HG03060 (cell line): ENCODE data around the gene MED4.
"Not testable (repeated sequence)": the region's sequence is repeated elsewhere in the genome, so short reads cannot be mapped to it uniquely, and the experiment has no call there.

Experiments used
- ATAC-seq: cut with Tn5 transposase; IDR thresholded peaks from one replicate; pipeline ENCODE4 v1.9.1; 2021; ENCODE audit warnings: low read depth, moderate number of reproducible peaks; ENCODE audit not compliant: unreplicated experiment

MED4 gene

DNA sequence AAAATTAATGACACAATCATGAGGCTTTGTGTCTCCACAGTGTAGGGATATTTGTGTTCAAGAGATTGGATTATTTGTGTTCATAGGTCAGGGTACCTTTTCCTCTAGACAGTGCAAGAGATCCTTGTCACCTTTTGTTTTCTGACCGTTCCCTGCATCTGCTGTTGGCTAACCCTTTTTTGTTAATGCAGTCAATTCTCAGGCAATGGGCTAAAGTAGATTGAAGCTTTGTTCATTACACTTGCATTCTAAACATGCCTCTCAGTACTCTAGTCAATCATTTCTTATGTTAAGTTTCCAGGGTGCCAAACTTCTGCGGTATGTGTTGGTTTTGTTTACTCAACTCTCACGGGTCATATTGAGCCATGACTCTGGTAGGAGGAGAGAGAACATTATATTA is 1.8 kb upstream of the MED4 start:
- ATAC-seq, result no peak

DNA sequence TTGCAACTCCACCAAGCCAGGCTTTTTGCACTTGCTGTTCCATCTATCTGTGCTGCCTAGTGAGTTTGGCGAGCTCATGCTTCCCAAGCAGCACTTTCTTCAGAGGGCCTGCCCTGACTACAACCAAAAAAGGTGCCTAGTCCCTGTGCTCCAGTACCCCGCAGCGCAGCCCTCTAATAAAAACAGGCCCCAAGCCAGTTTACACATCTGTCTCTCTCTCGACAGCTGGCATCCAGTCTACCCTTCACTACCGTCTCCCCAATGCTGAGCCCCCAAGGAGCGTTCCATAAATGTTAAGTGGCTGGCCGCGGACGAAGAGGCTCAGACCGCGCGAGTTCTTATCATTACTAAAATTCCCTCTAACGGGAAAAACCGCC is 512 bp downstream of the MED4 start:
- ATAC-seq, result no peak

DNA sequence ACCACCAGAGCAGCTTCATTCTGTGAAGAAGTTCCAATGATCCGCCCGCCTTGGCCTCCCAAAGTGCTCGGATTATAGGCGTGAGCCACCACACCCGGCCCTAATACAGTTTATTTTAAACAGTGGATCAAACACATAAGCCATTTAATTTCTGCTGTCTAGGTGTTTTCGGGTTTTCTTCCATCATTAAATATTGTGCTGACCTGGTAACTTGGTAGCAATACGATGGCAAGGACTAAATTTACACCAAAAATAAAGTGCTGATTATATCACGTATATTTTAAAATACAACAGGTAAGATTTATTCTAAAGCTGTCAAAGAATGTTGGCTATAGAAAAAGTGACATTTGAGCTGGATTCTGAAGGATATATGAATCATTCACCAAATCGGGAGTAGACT is 1.3 kb downstream of the MED4 start:
- ATAC-seq, result no peak

DNA sequence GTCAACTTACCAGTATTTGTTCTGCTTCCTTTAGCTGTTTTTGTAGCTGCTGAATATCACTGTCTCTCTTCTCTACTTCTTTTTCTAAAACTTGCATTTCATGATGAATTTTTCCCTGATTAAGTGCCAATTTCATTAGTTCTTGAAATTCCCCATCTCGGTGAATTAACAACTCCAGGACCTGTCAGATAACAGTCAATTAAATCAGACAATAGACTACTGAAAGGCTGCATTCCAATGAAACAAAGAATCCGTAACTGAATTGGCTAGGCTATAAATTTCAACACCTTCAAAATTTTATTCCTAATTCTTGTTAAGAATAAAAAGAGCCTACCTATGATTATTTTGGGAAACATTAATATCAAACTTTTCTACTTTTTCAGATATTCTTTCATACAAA is 8.6 kb downstream of the MED4 start:
- no peak for ATAC-seq

DNA sequence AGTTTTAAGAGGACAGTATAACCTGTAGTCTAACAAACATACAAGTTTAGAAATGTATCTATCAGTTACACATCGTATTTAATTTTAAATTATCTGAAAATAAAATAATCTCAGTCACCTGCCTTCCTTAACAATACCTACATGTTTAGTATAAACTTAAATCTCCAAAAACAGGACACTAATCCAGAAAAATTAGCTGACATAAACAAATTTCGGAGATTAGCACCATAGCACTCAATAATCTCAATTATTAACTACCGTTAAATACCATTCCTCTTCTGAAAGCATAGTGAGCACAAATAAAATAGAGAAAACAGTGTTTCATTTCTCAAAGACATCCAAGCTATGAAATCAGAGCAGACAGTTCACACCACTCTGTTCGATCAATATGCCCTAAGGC is 13.2 kb downstream of the MED4 start:
- no peak for ATAC-seq

DNA sequence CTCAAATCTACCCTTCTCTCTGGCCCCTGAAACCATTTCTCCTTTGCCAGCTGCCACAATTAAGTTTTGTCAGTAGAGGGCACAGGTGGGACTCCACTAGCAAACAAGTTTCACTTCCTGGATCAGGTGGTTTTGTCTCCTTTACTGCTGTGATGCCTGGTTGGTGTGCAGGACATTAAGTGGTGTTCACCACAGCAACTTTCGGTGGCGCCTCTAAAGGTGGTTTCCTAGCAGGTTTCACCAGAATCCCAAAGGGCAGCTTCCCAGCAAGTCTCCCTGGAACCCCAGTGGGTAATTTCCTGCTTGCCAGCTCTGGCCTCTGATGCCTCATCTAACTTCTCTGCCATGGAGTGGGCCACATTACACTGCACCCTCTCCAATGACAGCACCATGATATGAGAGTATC is 16.6 kb downstream of the MED4 start:
- ATAC-seq, result peak; percentile 81

DNA sequence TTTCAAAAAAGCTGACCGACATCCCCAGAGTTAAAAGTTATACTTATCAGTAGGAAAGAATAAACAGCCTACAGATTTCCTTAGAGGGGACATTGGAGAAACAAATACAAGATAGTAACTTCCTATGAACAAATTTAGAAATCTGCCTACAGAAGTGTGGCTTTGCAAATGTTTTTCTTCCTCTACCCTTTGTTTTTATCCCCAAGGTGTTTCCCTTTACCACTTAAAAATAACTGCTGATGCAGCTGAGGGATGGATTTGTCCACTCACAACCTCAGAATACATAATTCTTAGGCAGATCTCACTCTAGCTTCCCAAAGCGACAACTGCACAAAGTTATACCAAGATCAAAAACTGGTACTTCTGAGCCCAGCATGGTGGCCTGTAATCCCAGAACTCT is 20.9 kb downstream of the MED4 start:
- ATAC-seq, result no peak

DNA sequence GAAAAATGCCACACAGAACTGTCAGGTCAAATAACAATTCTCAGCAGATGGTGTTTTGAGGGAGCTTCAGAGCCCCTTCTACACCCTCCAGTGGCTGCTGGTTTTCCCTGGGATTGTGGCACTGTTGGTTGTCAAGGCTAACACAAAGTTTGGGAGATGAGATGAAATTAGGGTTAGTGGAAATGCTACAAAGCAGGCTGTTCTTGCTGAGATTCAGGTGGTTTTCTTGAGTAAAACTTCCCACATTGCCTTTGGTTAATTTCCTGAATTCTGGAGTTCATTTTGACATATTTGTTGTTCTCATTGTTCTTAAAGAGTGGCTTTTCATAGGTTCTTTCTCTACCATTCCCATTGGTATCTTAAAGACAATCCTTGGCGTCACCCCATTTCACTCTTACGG is 22.1 kb downstream of the MED4 start:
- ATAC-seq, result no peak

DNA sequence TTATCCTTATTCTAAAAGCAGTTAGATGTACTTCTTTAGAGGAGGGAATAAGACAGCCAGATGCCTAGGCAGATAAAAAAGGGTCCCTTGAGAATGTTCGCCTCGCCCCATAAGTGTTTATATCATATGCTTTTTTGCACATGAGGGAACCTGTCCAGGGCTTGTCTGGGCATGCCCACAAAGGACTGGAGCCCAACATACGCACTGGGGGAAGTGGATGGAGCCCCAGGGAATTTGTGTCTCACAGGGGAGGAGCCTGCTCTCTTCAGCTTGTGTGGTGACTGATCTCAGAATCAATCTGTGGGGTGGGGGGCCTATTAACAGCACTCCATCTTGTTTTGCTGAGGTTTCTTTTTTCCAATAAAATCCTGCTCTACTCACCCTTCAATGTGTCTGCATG is 22.6 kb downstream of the MED4 start:
- ATAC-seq, result no peak

DNA sequence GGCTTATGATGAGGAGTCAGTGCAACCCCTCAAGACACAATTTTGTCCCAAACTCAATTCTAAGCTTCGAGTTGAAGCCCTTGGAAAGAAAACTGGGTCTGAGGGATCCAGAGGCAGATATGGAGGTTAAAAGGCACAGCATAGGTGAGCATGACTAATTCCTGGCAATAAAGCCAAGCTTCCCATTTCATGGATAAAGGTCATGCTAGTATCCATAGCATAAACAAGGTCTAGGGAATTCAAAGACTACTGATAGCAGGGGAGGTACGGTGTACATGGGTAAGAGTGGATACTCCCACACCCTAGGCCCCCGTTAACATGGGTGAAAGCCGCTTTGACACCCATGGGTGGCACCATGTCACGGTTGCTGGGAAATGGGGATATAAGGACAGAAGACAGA is 24.0 kb downstream of the MED4 start:
- no peak for ATAC-seq

DNA sequence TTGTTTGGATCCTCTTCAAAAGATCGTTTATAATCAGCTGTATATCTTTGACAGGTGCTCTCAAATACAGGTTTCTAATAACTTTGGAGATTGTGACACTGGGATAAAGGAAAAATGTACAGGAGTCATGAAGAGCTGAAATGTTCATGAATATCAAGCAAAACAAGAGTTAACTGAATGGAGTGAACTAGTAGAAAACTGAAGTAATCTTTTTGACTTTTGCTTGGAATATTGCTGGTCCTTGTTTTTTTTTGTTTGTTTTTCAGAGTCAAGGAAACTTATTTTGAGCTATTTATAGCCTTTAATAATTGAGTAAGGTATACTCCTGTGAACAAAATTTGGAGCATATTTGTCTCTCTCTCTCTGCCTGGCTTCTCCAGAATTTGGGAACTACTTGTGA is 25.3 kb downstream of the MED4 start:
- ATAC-seq, result no peak

DNA sequence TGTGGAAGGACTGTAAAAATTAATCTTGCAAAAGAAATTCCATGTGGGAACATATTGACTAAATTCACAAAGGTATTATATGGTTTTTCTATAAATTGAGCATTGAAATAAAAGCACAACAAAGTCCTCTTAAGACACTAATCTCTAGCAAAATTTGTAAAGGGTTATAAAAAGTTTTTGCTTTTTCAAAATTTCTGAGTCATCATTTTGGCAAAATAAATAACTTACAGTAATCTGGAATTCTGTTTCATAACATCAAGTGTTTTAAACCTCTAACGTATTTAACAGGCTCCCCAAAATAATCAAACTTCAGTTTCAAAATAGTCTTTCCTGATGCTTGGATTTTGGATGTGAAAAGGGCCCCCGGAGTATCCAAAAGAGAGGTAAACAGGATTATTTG is 26.0 kb downstream of the MED4 start:
- no peak for ATAC-seq

DNA sequence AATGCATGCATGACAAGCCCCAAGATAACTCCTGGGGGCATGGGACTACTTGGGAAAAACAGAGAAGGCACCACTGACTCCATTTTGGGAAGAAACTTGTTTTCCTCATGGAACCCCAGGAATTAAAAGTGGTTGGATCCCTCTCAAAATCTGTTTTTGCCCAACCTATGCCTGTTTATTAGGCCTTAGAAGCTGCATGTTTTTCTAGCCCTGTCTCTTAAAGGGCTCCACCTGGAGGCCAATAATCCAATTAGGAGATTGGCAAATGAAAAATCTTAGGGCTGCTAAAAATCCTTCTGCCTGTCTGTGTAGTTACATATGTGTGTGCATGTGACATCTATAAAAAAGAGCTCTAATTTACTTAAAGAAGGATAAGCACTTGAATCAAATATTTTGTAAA is 26.9 kb downstream of the MED4 start:
- no peak for ATAC-seq

DNA sequence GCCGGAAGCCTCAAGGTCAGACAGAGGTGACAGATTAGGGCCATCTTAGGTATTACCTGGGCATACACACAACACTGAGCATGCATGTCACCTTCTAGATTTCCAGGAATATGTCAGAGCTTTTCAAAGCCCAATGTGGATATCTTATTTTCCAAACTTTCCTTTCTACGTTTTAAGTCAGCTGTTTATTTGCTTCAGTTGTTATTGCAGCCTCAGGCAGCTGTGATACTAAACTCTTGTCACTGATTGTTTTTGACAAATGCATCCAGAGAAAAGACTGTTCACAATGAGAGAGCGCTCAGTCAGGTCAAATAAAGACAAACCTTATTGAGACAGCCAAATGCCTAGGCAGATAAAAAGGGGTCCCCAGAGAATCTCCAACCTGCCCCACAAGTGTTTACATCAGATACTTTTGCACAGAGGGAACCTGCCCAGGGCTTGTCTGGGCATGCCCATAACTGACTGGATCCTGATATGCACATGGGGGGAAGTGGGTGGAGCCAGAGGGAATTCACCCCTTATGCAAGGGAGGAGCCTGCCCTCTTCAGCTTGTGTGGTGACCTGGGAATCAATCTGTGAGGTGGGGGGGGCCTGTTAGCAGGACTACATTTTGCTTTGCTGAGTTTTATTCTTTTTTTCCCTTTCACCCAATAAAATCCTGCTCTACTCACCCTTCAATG is 28.5 kb downstream of the MED4 start:
- no peak for ATAC-seq

DNA sequence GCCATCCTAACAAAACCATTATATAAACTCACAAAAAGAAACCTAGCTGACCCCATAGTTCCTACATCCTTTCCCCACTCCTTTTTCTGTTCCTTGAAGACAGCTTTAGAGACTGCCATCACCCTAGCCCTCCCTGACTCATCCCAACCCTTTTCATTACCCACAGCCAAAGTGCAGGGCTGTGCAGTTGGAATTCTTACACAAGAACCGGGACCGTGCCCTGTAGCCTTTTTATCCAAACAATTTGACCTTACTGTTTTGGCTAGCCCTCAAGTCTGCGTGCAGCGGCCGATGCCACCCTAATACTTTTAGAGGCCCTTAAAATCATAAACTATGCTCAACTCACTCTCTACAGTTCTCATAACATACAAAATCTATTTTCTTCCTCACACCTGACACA is 35.0 kb downstream of the MED4 start:
- ATAC-seq, result not testable (repeated sequence)

DNA sequence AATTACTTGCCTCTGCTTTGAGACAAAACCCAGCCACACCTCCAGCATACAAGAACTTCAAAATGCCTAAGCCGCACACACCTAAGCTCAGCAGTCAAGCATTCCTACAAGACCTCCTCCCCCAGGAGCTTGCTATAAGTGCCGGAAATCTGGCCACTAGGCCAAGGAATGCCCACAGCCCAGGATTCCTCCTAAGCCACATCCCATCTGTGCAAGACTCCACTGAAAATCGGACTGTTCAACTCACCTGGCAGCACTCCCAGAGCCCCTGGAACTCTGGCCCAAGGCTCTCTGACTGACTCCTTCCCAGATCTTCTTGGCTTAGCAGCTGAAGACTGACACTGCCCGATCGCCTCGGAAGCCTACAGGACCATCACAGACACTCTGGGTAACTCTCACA is 36.4 kb downstream of the MED4 start:
- ATAC-seq, result not testable (repeated sequence)

DNA sequence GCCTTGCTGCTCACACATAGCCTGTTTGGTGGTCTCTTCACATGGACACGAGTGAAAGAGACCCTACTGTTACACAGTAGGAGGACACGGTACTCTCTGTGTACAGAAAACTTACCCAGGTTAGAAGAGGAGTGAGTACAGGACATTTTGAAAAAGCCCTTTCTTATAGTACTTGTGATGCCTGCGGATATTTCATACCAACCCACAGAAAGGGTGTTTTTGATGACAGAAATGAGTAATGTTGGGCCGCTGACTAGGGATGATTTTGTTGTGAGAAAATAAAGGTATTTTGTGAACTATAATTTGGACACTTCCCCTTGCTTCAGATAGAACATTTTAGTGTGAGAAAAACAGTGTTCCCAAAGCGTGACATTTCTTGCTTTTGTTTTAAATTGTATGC is 39.2 kb downstream of the MED4 start:
- no peak for ATAC-seq

DNA sequence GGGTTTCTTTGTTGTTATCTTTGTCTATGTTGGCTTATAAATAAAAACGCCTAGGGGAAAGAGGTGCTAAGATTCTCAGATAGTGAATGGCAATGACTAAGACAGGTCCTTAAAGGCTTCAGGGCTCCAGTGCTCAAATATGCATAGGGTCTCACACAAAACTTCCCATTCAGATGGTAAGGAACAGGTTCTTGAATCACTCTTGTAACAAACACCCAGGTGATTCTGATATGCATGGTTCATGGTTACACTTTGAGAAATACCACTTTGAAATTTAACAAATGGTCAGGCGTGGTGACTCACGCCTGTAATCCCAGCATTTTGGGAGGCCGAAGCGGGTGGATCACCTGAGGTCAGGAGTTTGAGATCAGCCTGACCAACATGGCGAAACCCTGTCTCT is 40.3 kb downstream of the MED4 start:
- no peak for ATAC-seq

DNA sequence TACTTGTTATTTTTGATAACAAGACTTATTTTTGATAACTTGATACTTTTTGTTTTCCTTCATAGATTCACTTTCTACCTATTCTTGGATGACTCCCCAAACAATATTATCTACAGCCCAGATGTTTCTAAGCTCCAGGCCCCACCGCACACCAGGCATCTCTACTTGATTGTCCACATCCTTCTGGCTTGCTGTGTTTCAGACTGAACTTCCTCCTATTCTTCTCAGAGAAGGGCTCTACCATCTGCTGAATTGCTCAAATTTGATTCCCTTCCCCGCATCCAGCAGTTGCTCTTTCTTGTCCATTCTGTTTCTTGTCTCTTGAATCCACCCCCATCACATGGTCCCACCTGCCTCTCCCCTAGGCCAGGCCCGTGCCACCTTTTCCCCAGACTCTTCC is 44.4 kb downstream of the MED4 start:
- ATAC-seq, result no peak

DNA sequence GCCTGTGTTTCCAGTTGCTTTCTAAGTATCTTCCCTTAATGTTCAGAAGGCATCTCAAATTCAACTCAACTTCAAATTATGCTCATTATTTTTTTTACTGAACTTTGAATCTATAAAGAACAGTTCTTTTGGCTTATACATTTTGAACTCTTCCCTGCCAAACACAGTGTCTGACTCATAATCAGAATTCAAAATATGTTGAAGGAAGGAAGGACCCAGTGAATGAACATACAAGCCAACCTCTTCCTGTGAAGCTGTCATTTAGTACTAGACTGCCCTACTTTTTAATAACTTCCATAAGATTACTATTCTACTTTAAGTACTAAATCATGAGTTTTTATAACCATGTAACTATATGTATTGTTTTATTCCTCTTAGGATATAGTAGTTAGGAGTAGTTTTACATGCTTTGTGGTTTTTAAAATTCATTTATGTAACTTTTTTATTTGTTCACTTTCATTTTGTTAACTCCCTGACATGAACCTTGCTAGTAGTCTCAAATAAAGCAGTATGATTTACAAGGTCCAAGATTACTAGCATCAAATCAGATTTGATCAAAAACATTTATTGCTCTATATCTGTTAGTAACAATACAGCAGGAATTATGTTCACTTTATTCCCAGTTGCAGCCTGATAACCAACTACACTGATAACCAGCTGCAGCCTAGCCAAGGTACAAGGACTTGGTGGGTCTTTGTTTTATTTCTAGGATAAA is 51.0 kb downstream of the MED4 start:
- ATAC-seq, result no peak

DNA sequence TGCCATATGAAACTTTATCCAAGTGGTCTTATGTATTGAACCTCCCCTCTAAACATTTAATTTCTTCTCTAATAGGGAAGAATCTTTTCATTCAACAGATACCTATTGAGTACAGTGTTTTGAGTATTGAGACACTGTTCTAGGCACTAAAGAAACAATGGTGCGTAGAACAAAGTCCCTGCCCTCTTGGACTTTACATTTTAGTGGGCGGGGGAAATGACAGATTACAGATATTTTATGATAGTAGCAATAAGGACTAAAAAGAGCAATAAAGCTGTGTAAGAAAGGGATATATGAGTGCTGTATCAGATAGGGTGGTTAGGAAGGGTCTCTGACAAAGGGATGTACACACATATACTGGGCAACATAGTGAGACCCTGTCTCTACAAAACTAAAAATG is 52.0 kb downstream of the MED4 start:
- ATAC-seq, result no peak

DNA sequence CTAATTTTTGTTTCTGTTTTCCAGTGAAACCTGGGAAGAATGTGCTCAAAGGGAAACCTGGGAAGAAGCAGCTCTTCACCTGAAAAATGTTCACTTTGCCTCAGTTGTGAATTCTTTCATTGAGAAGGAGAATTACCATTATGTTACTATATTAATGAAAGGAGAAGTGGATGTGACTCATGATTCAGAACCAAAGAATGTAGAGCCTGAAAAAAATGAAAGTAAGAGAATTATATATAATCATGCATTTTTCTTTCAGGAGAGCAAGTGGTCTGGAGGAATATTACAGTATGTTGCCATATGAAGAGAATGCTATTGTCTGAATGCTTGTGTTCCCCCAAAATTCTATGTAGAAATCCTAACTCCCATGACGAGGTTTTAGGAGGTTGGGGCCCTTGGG is 54.0 kb downstream of the MED4 start:
- ATAC-seq, result no peak

DNA sequence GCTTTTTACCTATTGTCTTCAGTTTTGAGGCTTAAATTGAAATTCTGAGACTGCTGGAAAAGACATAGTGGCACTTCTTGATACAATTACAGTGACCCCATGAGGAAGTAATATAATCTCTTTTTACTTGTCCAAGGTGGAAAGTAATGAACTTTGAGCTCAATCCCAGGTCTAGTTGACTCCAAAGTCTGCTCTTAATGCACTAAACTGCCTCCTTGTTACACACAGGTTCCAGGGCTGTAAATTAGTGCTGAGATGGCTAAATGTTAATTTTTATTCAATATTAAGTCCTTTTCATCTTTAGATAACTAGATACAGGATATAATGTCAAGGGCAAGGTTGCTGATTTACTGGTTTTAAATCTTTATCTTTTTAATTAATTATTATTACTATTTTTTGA is 54.9 kb downstream of the MED4 start:
- ATAC-seq, result no peak
